Mucosa of descending colon (tissue), 3 donors: ENCODE data around the gene TCEAL4. TPM values are rescaled to one million over a fixed set of nuclear protein-coding genes. Genes with fewer than 3 reads are reported as not detected.

ENCODE experiments used
- ATAC-seq: fragments of 200-7000 bp; cut with Tn5 transposase; one replicate; pipeline ENCODE4 v1.9.1; 2020; ENCODE audit warnings: mild to moderate bottlenecking, moderate library complexity
- DNase-seq, 3 donors: peaks; one replicate each; pipeline ENCODE4 v3.0.0-alpha.2; 2020
- H3K36me3 ChIP-seq: fragments of 200-600 bp; one replicate; pipeline ENCODE4 v1.8.0; 2021; ENCODE audit warnings: low read depth, mild to moderate bottlenecking
- H3K4me1 ChIP-seq: fragments of 200-600 bp; one replicate; pipeline ENCODE4 v1.8.0; 2021; ENCODE audit warnings: low read depth, mild to moderate bottlenecking
- H3K4me3 ChIP-seq: fragments of 200-600 bp; one replicate; pipeline ENCODE4 v1.8.0; 2021; ENCODE audit warnings: mild to moderate bottlenecking
- H3K9me3 ChIP-seq: fragments of 200-600 bp; one replicate; pipeline ENCODE4 v1.8.0; 2021; ENCODE audit warnings: mild to moderate bottlenecking
- intact Hi-C, 2 donors: fragments of 100-400 bp; cut with DNase I in 1 of 2; cut with micrococcal nuclease in 1 of 2; formaldehyde crosslinking; loops; one replicate each; pipeline versions ENCODE4 v1.11.0 to v1.11.1; 2022; cut with DNase I, micrococcal nuclease
- total RNA-seq, 3 donors: library from RNA; stranded (reverse); fragmentation: NEBNext Ultra II Directional in 2 of 3; extraction: Animal tissue kit (Norgen Biotek cat#: 25700) in 2 of 3; gene quantifications; one replicate each; pipeline versions ENCODE4 v1.2.1 to v1.2.4, GENCODE V29; 2021 to 2023
- TF ChIP-seq, protein P1 (sequence below): fragments of 200-600 bp; IDR thresholded peaks from one replicate; pipeline ENCODE4 v1.8.0; 2022; ENCODE audit warnings: antibody characterized with exemption, mild to moderate bottlenecking
- donor health status: DM: no; HTN: no; CAD: no; lungs with moderate emphysema.
- donor health status: DM: no; HTN: no; CAD: no.
- donor health status: DM: no; HTN: yes; CAD: no.

The TCEAL4 gene
- total RNA-seq, 3 donors from 2014 or later: 8.7 to 68.0 (median 28.6) TPM

DNA sequence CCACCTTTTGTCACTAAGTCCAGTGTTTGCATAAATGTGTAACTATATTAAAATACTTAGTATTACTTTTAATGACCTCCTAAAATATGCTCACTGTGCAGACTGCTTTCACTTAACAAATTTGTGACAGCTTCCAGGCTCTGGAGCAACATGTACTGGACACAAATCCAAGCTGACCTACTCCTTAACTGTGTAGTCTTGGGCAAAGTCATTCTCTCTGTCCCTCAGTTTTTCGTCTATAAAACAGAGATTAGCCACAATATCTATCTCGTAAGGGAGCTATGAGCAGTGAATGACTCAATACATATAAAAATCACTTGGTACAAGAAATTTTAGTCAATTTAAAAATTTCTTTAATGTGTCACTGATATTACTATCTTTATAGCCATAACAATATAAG lies 45.6 kb upstream of the TCEAL4 start:
- Histone ChIP-seq H3K4me3 (no peak overlapping the region), H3K36me3 (no peaks in the 10 kb centered on the region), H3K4me1 (no peaks in the 10 kb centered on the region), H3K9me3 (no peaks in the 10 kb centered on the region)
- no peak for DNase-seq
- intact Hi-C loops: no loop called here
- TF ChIP-seq, protein P1, sequence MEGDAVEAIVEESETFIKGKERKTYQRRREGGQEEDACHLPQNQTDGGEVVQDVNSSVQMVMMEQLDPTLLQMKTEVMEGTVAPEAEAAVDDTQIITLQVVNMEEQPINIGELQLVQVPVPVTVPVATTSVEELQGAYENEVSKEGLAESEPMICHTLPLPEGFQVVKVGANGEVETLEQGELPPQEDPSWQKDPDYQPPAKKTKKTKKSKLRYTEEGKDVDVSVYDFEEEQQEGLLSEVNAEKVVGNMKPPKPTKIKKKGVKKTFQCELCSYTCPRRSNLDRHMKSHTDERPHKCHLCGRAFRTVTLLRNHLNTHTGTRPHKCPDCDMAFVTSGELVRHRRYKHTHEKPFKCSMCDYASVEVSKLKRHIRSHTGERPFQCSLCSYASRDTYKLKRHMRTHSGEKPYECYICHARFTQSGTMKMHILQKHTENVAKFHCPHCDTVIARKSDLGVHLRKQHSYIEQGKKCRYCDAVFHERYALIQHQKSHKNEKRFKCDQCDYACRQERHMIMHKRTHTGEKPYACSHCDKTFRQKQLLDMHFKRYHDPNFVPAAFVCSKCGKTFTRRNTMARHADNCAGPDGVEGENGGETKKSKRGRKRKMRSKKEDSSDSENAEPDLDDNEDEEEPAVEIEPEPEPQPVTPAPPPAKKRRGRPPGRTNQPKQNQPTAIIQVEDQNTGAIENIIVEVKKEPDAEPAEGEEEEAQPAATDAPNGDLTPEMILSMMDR: no peak
- ATAC-seq: no peak

DNA sequence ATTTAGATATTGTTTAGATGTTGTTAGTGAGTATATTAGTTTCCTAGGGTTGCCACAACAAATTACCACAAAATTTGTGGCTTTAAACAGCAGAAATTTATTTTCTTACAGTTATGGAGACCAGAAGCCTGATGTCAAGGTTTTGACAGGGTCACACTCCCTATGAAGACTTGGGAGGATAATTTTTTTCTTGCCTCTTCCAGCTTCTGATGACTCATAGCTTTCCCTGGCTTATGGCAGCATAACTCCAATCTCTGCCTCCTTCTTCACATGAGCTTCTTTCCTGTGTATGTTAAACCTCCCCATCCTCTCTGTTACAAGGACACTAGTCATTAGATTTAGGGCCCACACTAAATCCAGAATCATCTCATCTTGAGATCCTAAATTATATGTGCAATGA lies 45.2 kb upstream of the TCEAL4 start:
- Histone ChIP-seq H3K9me3 (no peaks in the 10 kb centered on the region), H3K4me1 (no peaks in the 10 kb centered on the region), H3K4me3 (no peak overlapping the region), H3K36me3 (no peaks in the 10 kb centered on the region)
- DNase-seq (no peak), ATAC-seq (no peak)
- TF ChIP-seq, protein P1: no peak
- intact Hi-C loops: no loop called here

- no peak overlapping the region for H3K4me3 ChIP-seq
- TF ChIP-seq, protein P1: no peak
- H3K9me3 ChIP-seq: no peaks in the 10 kb centered on the region
- DNase-seq (no peak), ATAC-seq (no peak)
- intact Hi-C loops: no loop called here
- H3K4me1 ChIP-seq: no peaks in the 10 kb centered on the region
- no peaks in the 10 kb centered on the region for H3K36me3 ChIP-seq
These were observed 35.4 kb upstream of the TCEAL4 start for GRCh38 chrX:103549916-103550315.

- no peaks in the 10 kb centered on the region for H3K9me3 ChIP-seq
- no peaks in the 10 kb centered on the region for H3K4me1 ChIP-seq
- H3K36me3 ChIP-seq: no peaks in the 10 kb centered on the region
- ATAC-seq (no peak), DNase-seq (no peak)
- TF ChIP-seq, protein P1: no peak
- H3K4me3 ChIP-seq: no peak overlapping the region
- intact Hi-C loops: no loop called here
These were observed 34.8 kb upstream of the TCEAL4 start for GRCh38 chrX:103550415-103551051.

DNA sequence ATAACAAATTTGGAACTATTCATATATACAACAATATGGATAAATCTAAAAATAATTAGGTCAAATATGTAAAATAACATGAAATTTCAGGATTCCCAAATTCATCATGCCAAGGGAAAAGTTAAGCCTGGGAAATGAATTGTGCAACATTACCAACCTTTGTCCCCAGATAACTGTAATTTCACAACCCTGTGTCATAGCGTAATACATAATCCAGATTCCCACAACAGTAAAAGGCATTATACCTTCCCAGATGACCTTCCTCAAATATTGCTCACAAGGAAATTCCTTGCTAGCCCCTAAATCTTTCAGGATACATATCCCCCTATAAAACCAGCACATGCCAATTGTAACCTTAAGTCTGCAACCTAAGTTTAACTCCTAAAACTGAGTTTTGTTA lies 33.1 kb upstream of the TCEAL4 start:
- TF ChIP-seq, protein P1: no peak
- intact Hi-C loops: no loop called here

More for the DNA sequence above, 33.1 kb upstream of the TCEAL4 start:
- ATAC-seq (peak; percentile 67), DNase-seq (no peak)
- Histone ChIP-seq H3K9me3 (no peaks in the 10 kb centered on the region), H3K4me1 (no peaks in the 10 kb centered on the region), H3K36me3 (no peaks in the 10 kb centered on the region), H3K4me3 (no peak overlapping the region)
